Chondrocyte (in vitro differentiated cells): ENCODE data around the gene KCNH3. TPM values are rescaled to one million over a fixed set of nuclear protein-coding genes. Genes with fewer than 3 reads are reported as not detected.

Source experiments
- total RNA-seq: library from RNA; stranded (reverse); gene quantifications from 3 replicates; pipeline ENCODE4 v1.2.1, GENCODE V29; 2021

The KCNH3 gene
- total RNA-seq, 1 donor from 2014 or later = 0.27 TPM

Other genes starting within 250 kb of the KCNH3 start
- gene PRPH, start 243.9 kb upstream of the KCNH3 start, total RNA-seq = not detected in 3 replicates
- 4.0 to 6.5 TPM (median 6.2 TPM) in 3 replicates for gene TROAP, start 215.8 kb upstream of the KCNH3 start, total RNA-seq
- gene C1QL4, start 201.8 kb upstream of the KCNH3 start, total RNA-seq = 0.33 to 0.60 TPM (median 0.46 TPM) in 3 replicates
- 0.36 to 1.1 TPM (median 0.50 TPM) in 3 replicates for gene DNAJC22, start 192.1 kb upstream of the KCNH3 start, total RNA-seq
- 24.1 to 26.2 TPM (median 24.2 TPM) in 3 replicates for gene SPATS2, start 171.6 kb upstream of the KCNH3 start, total RNA-seq
- 44.9 to 55.9 TPM (median 47.2 TPM) in 3 replicates for gene MCRS1, start 29.1 kb downstream of the KCNH3 start, total RNA-seq
- 0.27 to 0.51 TPM (median 0.46 TPM) in 3 replicates for gene FAM186B, start 66.6 kb downstream of the KCNH3 start, total RNA-seq
- 12.5 to 23.9 TPM (median 15.1 TPM) in 3 replicates for gene PRPF40B, start 84.5 kb downstream of the KCNH3 start, total RNA-seq
- gene FMNL3, start 168.4 kb downstream of the KCNH3 start, total RNA-seq = 49.4 to 55.8 TPM (median 55.6 TPM) in 3 replicates
- 321 to 344 TPM (median 335 TPM) in 3 replicates for gene TMBIM6, start 202.5 kb downstream of the KCNH3 start, total RNA-seq